ENCODE data around the gene CHRNA4.
"Not testable (repeated sequence)": the region's sequence is repeated elsewhere in the genome, so short reads cannot be mapped to it uniquely, and the experiment has no call there.

CHRNA4 gene

DNA sequence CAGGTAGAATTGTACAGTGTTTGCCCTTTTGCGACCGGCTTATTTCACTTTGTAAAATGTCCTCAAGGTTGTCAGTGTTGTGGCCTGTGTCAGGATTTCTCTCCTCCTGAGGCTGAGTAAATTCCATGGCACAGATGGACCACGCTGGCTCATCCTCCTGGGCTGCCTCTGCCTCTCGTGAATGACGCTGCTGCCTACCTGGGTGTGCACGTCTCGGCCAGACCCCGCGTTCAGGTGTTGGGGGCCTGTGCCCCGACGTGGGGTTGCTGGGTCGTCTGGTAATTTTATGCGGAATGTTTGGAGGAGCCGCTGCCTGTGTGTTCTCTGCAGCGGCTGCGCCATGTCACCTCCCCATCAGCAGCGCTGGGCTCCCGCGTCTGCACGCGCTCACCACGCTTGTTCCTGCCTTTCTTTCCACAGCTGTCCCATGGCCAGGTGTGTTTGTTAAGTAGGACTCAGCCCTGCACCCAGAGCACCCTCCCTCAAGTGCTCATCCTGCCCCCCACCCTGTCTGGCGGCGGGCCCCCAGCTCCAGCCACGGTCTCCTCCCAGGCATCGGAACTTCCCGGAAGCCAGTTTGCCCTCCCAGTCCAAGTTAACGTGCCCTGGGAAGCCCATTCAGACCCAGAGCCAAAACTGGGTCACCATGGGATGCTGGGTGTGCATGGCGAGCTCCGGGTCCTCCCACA, 36.1 kb upstream of the CHRNA4 start:
- no peak for DNase-seq

- no peak for DNase-seq
These were observed 35.2 kb upstream of the CHRNA4 start for GRCh38 chr20:63396300-63396699.

GRCh38 chr20:63395723-63396122, 34.6 kb upstream of the CHRNA4 start:
- no peak for DNase-seq

DNA sequence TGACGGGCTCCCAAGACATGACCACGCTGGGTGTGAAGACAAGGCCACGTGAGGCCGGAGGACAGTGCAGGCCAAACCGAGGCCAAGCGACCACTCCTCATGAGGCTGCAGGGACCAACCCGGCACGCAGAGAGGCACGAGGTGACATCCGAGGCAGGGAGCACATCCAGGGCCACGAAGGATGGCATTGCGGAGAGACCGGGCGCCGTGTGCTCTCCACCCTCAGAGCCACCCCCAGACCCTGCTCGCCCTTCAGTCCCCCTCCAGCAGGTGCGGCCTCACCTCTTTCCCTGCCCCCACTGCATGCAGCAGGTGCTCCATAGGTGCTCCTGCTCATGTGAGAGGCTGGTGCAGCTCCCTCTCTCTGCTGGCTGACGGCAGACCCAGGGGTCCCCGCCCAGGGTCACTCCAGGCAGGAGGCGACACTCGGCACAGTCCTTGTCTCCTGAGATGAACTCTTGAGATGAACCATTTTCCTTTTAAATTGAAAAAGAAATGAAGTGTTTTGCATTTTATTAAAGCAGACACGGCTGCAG, 33.8 kb upstream of the CHRNA4 start:
- DNase-seq = no peak

DNA sequence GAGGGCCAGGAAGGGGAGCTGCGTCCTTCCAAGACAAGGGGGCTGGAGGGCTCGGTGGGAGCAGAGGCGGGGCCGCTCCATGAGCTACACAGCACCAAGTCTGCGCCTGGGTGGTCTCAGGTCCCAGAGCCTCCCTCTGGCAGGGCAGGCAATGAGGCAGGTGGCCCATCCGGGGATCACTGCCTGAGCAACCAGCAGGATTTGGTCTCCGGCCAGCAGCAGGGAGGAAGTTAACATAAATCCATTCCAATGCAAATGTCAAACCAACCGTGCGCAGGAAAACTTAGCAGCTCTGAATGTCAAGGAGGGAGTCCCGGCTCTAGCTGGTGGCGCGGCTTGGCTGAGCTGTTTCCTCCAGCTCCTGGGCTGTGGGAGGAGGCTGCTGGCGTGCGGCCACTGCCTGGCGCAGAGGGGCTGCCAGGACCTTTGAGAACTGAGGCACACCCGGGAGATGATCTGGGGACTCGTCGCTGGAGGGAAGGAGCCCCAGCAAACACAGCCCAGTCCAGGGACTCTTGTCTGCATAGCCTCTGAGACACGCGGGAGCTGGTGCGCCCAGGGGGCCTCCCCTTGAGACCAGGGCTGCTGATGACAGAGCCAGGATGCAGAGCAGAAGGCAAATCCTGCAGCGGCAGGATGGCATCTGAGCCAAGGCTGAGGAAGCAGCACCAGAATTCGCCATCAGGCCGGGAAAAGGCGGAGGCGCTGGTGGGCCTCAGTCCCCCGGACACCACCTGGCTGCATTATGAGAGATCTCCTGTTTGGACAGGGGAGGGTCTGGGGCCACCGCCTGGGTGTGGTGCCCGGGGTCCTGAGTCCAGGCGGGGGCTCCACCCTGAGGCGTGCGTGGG, 33.1 kb upstream of the CHRNA4 start:
- DNase-seq = peak; percentile 12

DNA sequence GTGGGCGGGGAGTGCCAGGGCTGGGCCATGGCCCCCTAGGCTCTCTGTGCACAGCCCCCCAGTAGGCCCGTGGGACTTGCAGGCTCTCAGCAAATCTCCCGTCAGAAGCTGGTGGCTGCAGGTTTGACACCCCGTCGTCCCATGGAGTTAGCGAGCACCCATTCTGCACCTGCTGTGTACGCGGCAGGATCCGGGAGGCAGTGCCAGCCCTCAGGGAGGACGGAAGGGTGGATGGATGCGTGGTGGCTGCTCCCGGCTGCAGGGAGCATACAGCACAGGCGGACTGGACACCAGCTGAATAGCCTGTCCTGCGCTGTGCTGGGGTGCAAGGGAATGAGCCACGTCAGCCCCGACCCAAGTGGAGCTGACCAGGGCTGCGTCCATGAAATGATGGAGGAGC, 32.4 kb upstream of the CHRNA4 start:
- no peak for DNase-seq

GRCh38 chr20:63392465-63393365, 31.6 kb upstream of the CHRNA4 start:
- no peak for DNase-seq

DNA sequence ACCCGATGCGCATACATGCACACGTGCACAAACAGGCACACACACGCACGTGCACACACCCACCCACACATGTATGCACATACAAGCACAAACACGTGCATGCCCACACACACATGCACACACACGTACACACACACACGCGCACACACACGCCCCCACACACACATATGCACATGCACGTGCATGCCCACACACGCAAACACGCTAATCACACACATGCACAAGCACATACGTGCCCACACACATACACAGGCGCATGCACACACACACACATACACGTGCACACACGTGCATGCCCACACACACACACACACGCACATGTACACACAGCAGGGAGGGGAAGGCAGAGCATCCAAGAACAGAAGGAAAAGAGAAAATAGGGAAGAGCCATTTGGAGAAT, 26.8 kb upstream of the CHRNA4 start:
- DNase-seq = no peak

DNA sequence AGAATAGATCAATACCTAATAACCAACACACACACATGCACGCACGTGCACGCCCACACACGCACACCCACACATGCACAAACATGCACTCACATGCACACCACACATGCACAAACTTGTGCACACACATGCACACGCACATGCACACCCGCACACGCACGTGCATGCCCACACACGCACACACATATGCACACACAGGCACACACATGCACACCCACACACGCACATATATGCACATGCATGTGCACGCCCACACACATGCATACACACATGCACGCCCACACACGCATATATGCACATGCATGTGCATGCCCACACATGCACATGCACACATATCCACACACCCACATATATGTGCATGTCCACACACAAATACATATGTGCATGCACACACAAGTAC, 26.2 kb upstream of the CHRNA4 start:
- no peak for DNase-seq

GRCh38 chr20:63386491-63386890, 25.3 kb upstream of the CHRNA4 start:
- DNase-seq = no peak

- no peak for DNase-seq
These were observed 24.7 kb upstream of the CHRNA4 start for GRCh38 chr20:63385819-63386218.

- DNase-seq = no peak
These were observed 23.2 kb upstream of the CHRNA4 start for GRCh38 chr20:63384336-63384735.

GRCh38 chr20:63383556-63383955, 22.4 kb upstream of the CHRNA4 start:
- DNase-seq = no peak

- no peak for DNase-seq
These were observed 21.6 kb upstream of the CHRNA4 start for GRCh38 chr20:63382551-63383300.

GRCh38 chr20:63381781-63382431, 20.8 kb upstream of the CHRNA4 start:
- no peak for DNase-seq

DNA sequence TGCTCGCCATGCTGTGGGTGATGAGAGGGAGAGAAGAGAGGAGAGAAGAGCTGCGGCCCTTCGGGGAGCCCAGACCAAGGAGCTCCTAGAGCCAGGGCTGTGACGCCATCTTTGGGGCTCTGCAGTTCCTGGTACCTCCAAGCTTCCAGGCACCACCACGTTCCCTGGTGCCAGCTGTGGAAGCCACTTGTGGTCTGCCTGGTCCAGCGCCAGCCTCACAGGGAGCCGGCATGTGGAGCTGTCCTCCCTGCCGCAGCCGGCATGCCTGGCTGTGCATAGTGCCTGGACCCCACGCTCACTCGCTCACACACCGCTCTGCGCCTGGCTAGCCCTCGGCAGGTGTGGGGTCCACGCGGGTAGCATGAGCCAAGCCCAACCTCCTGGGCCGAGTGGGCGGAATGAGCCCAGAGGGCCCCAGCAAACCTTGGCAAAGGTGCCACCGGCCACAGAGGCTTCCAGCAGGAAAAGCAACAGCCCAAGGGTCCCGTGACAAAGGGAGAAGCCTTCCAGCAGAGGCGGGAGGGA, 19.3 kb upstream of the CHRNA4 start:
- no peak for DNase-seq

DNA sequence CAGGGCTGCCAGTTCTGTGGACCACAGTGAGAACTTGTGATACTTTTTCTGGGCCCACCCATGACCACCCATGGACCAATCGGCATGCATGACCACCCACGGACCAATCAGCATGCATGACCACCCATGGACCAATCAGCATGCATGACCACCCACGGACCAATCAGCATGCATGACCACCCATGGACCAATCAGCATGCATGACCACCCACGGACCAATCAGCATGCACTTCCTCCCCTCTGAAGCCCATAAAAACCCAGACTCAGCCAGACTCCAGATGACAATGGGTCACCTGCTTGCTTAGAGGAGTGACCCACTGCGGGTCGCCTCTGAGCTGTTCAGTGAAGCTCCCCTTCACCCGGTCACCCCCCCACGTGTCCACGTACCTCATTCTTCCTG, 18.7 kb upstream of the CHRNA4 start:
- DNase-seq = not testable (repeated sequence)

DNA sequence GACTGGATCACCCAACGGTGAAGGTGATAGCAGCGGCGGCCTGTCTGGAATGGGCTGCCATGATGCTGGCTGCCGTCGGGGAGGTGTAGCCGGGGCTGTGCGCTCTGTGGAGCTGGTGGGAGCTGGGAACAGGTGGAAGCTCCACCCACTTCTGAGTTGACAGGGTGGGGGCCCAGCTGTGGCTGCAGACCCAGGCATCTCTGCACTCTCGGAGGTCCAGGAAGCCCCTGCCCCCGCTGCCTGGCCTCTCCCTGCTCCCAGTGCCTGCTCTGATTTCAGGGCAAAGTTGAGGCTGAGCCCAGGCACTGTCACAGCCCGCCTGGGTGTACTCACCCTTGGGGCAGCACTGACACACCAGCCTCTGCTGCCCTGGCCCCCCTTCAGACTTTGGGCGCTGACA, 18.1 kb upstream of the CHRNA4 start:
- no peak for DNase-seq

DNA sequence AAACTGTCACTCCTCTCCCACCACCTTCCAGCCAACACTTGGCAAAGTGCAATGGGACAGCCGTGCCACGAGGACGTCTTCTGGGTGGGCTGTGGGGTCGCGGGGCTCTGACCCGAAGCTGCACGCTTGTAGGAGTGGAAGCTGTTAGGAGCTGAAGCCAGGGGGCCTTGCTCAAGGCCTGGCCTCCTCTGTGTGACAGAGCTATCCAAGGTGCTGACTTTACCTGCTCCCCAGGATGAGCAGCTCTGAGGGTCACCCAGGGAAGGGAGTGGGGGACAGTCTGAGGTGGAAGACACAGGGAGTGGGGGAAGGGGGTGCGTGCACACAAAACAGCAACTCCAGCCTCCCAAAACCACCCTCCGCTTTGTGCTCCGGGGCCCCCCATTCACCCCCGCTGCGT, 17.5 kb upstream of the CHRNA4 start:
- no peak for DNase-seq

GRCh38 chr20:63377951-63378381, 16.8 kb upstream of the CHRNA4 start:
- DNase-seq = no peak

GRCh38 chr20:63377256-63377941, 16.2 kb upstream of the CHRNA4 start:
- DNase-seq = no peak
